GM18520 (cell line): ENCODE measurements around the gene KXD1.
A peak's percentile ranks its signal among the peaks of the same experiment; 100 is the strongest.
"Not testable (repeated sequence)": the region's sequence is repeated elsewhere in the genome, so short reads cannot be mapped to it uniquely, and the experiment has no call there.

Source experiments
- ATAC-seq: cut with Tn5 transposase; IDR thresholded peaks from one replicate; pipeline ENCODE4 v1.9.1; 2021; ENCODE audit not compliant: unreplicated experiment

The KXD1 gene

GRCh38 chr19:18576383-18576782 is 18.7 kb downstream of the KXD1 start:
- ATAC-seq = no peak

- no peak for ATAC-seq
Observed at GRCh38 chr19:18577365-18577914, 19.8 kb downstream of the KXD1 start.

- ATAC-seq = no peak
Observed at GRCh38 chr19:18580311-18580710, 22.6 kb downstream of the KXD1 start.

GRCh38 chr19:18586306-18586705 is 28.6 kb downstream of the KXD1 start:
- ATAC-seq = no peak

- ATAC-seq = no peak
Observed at GRCh38 chr19:18587561-18587960, 29.9 kb downstream of the KXD1 start.

- no peak for ATAC-seq
Observed at GRCh38 chr19:18587962-18588610, 30.4 kb downstream of the KXD1 start.

- ATAC-seq = peak; percentile 77
Observed at GRCh38 chr19:18588611-18589379, 31.1 kb downstream of the KXD1 start, which contains the start of gene REX1BD. Gene REX1BD, plus strand, starts transcription at chr19:18588798. Its CDS starts 4 bp downstream, at chr19:18588802.

GRCh38 chr19:18589380-18590272 is 32.0 kb downstream of the KXD1 start:
- ATAC-seq = peak; percentile 15

GRCh38 chr19:18590273-18591272 is 32.9 kb downstream of the KXD1 start:
- no peak for ATAC-seq

GRCh38 chr19:18591735-18592385 is 34.2 kb downstream of the KXD1 start:
- ATAC-seq = no peak

GRCh38 chr19:18592732-18593131 is 35.1 kb downstream of the KXD1 start:
- not testable (repeated sequence) for ATAC-seq

- no peak for ATAC-seq
Observed at GRCh38 chr19:18593367-18594095, 35.9 kb downstream of the KXD1 start.

GRCh38 chr19:18594096-18594823 is 36.6 kb downstream of the KXD1 start:
- ATAC-seq = no peak

- ATAC-seq = no peak
Observed at GRCh38 chr19:18594824-18595373, 37.2 kb downstream of the KXD1 start.

GRCh38 chr19:18595475-18595874 is 37.8 kb downstream of the KXD1 start:
- no peak for ATAC-seq

GRCh38 chr19:18596752-18597157 is 39.1 kb downstream of the KXD1 start:
- no peak for ATAC-seq

GRCh38 chr19:18597809-18598660 is 40.4 kb downstream of the KXD1 start:
- ATAC-seq = no peak
